Pancreas (tissue), 10 donors: Measurements from ENCODE around the gene GPR183. TPM values are rescaled to one million over a fixed set of nuclear protein-coding genes. Genes with fewer than 3 reads are reported as not detected.

ENCODE experiments used
- ATAC-seq, 4 donors: fragments of 200-7000 bp; cut with Tn5 transposase; one replicate each; pipeline versions ENCODE4 v1.8.0 to v1.9.1; 2020; ENCODE audit warnings: mild to moderate bottlenecking in 4 of 4, moderate library complexity in 4 of 4
- DNase-seq, 6 donors: peaks; one replicate each; pipeline ENCODE4 v3.0.0-alpha.2; 2020
- FAIRE-seq: peaks from 2 replicates; lab custom pipeline; 2012; peaks lifted over from hg19 to GRCh38; lab: Jason Lieb, UNC
- H3K27ac ChIP-seq, 4 donors: fragments of 200-600 bp; sonication (generic); 1 replicate in 3 of 4; 2 replicates in 1 of 4; pipeline versions ENCODE4 v1.5.0 to v1.8.0; 2020
- H3K27me3 ChIP-seq, 4 donors: fragments of 200-600 bp; one replicate each; pipeline ENCODE4 v1.8.0; 2021
- H3K36me3 ChIP-seq, 3 donors: fragments of 200-600 bp; sonication (generic) in 1 of 3; one replicate each; pipeline versions ENCODE4 v1.5.0 to v1.8.0; 2020 to 2021
- H3K4me1 ChIP-seq, 3 donors: fragments of 200-600 bp; one replicate each; pipeline ENCODE4 v1.8.0; 2021
- H3K4me3 ChIP-seq, 4 donors: fragments of 200-600 bp; sonication (generic) in 2 of 4; one replicate each; pipeline versions ENCODE4 v1.5.0 to v1.8.0; 2020 to 2021
- H3K9me3 ChIP-seq, 4 donors: fragments of 200-600 bp; one replicate each; pipeline ENCODE4 v1.8.0; 2021
- WGBS, 2 donors: extraction: QIAGEN DNeasy Blood & Tissue Kit; methylation state at CpG; one replicate each; pipeline ENCODE4 v1.1.7; 2013; 5-methylcytosine and 5-hydroxymethylcytosine counted together
- intact Hi-C, 3 donors: fragments of 100-400 bp; cut with DNase I; formaldehyde crosslinking; loops; one replicate each; pipeline versions ENCODE4 v1.11.1 to v1.14.2; 2022
- polyA plus RNA-seq, 2 donors: library from polyadenylated mRNA; stranded (reverse); fragments of 200-250 nt; gene quantifications; one replicate each; pipeline ENCODE4 v1.2.3, GENCODE V29; 2013
- total RNA-seq, 6 donors: library from RNA; stranded (reverse); fragmentation: NEBNext Ultra II Directional in 4 of 6; extraction: Animal tissue kit (Norgen Biotek cat#: 25700) in 4 of 6; gene quantifications; one replicate each; pipeline versions ENCODE4 v1.2.1 to v1.2.4, GENCODE V29; 2021 to 2023
- TF ChIP-seq, protein P1 (sequence below), 4 donors: fragments of 200-600 bp; sonication (generic) in 3 of 4; IDR thresholded peaks; one replicate each; pipeline versions ENCODE4 v1.5.0 to v1.8.0; 2021; ENCODE audit warnings: antibody characterized with exemption in 4 of 4
- donor health status: healthy with polysubstance abuse.
- donor health status: DM: no; HTN: no; CAD: no; lungs with moderate emphysema.
- donor health status: DM: no; HTN: no; CAD: no.
- donor health status: control.
- donor health status: control.
- donor health status: Bipolar disorder and iron deficiency.
- donor health status: DM: yes; HTN: yes; CAD: no.
- donor health status: DM: no; HTN: no; CAD: no.
- donor health status: DM: no; HTN: no; CAD: no.
- donor health status: DM: yes; HTN: yes; CAD: no.

GPR183 gene
- total and polyA plus RNA-seq, 8 donors, result 0.23 to 3.5 (median 0.97) TPM

DNA sequence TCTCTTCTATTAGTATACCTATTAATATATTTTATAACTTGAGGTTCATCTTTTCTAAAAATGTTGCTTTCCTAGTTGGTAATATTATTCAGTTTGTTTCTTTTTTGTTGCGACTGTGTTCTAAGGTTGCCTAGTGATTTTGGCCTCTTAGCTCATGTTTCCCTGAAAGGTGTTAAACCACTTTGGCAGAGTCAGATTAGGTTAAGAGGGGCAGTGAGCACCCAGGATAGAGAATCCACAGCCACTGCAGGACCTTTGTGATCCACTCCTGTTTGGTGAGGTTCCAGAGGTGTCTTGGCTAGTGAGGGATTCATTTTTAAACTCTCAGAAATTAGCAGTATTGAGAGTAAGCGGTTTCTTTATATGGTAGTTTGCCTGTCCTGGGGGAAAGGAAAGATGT, 34.1 kb downstream of the GPR183 start:
- Histone ChIP-seq H3K27me3 (no peaks in the 10 kb centered on the region), H3K9me3 (no peaks in the 10 kb centered on the region), H3K27ac (no peak overlapping the region), H3K4me1 (no peaks in the 10 kb centered on the region), H3K36me3 (no peaks in the 10 kb centered on the region), H3K4me3 (no peak overlapping the region)
- intact Hi-C loops, result no loop called here
- TF ChIP-seq, protein P1, sequence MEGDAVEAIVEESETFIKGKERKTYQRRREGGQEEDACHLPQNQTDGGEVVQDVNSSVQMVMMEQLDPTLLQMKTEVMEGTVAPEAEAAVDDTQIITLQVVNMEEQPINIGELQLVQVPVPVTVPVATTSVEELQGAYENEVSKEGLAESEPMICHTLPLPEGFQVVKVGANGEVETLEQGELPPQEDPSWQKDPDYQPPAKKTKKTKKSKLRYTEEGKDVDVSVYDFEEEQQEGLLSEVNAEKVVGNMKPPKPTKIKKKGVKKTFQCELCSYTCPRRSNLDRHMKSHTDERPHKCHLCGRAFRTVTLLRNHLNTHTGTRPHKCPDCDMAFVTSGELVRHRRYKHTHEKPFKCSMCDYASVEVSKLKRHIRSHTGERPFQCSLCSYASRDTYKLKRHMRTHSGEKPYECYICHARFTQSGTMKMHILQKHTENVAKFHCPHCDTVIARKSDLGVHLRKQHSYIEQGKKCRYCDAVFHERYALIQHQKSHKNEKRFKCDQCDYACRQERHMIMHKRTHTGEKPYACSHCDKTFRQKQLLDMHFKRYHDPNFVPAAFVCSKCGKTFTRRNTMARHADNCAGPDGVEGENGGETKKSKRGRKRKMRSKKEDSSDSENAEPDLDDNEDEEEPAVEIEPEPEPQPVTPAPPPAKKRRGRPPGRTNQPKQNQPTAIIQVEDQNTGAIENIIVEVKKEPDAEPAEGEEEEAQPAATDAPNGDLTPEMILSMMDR (IDR thresholded peaks at IDR 0.05), result no peak
- DNase-seq, result no peak
- ATAC-seq, result no peak
- FAIRE-seq, result no peak
- 95 to 96% methylated on average over 2 of the region's 2 CpGs for WGBS, 2 donors

DNA sequence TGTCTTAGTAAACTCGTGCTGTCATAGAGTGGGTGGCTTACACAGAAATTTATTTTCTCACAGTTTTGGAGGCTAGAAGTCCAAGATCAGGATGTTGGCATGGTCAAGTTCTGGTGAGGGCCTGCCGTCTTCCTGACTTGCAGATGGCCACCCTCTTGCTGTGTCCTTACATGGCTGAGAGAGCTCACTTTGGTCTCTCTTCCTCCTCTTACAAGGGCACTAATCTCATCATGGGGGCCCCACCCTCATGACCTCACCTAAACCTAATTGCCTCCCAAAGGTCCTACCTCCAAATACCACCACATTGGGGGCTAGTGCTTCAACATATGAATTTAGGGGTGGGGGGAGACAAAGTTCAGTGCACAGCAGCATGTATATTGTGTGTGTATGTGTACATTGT, 34.7 kb downstream of the GPR183 start:
- WGBS, 2 donors, result 97 to 99% methylated on average over 2 of the region's 2 CpGs
- intact Hi-C loops, result no loop called here
- no peaks in the 10 kb centered on the region for H3K4me1 ChIP-seq
- no peaks in the 10 kb centered on the region for H3K9me3 ChIP-seq
- no peak for ATAC-seq
- no peaks in the 10 kb centered on the region for H3K36me3 ChIP-seq
- no peak overlapping the region for H3K4me3 ChIP-seq
- no peak overlapping the region for H3K27ac ChIP-seq
- TF ChIP-seq, protein P1 (IDR thresholded peaks at IDR 0.05), result no peak
- H3K27me3 ChIP-seq, result no peaks in the 10 kb centered on the region
- no peak for FAIRE-seq
- no peak for DNase-seq

DNA sequence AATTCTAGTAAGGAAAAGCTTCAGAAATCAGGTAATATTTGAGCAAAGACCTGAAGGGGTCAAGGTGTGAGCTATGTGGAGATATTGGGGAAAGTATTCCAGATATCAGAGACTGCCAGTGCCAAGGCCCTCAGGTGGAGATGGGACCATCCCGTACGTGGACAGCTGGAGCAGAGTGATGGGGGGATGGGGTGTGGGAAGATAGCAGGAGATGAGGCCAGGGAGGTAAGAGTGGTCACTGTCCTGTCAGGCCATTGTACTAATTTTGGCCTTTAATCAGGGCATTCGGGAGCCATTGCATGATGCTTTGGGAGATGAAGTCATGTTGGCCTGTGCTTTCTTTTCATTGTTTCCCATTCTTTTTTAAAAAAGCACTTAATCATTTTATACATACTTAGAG, 36.0 kb downstream of the GPR183 start:
- FAIRE-seq (no peak), ATAC-seq (no peak), DNase-seq (no peak)
- Histone ChIP-seq H3K9me3 (no peaks in the 10 kb centered on the region), H3K27me3 (no peaks in the 10 kb centered on the region), H3K36me3 (no peaks in the 10 kb centered on the region), H3K4me3 (no peak overlapping the region), H3K4me1 (no peaks in the 10 kb centered on the region), H3K27ac (no peak overlapping the region)
- WGBS, 2 donors, result 80 to 92% methylated on average over 3 of the region's 3 CpGs
- TF ChIP-seq, protein P1 (IDR thresholded peaks at IDR 0.05), result no peak
- intact Hi-C loops, result no loop called here

DNA sequence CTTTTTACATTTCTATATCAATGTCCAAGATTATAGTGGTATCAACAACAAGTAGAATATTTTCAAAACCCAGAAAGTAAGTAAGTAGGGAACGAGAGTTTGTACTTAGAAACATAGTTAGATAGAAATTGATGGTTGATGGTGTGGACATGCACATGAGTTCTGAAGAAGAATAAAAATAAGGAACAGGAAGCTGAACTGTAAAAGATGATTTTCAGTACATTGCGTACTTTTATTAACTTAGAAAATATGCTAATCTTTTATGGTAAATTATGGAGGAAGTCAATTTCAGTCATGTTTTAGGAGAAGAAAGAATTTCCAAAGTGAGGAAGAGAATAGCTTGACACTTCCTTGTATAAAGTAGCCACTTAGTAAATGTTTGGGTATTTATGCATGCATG, 36.7 kb downstream of the GPR183 start:
- DNase-seq (no peak), FAIRE-seq (no peak), ATAC-seq (peak in 1 of 4 donors; percentile 12)
- 84 to 89% methylated on average over 2 of the region's 2 CpGs for WGBS, 2 donors
- intact Hi-C loops, result no loop called here
- Histone ChIP-seq H3K9me3 (no peaks in the 10 kb centered on the region), H3K4me1 (no peaks in the 10 kb centered on the region), H3K36me3 (no peaks in the 10 kb centered on the region), H3K4me3 (no peak overlapping the region), H3K27ac (no peak overlapping the region), H3K27me3 (no peaks in the 10 kb centered on the region)
- TF ChIP-seq, protein P1 (IDR thresholded peaks at IDR 0.05), result no peak

DNA sequence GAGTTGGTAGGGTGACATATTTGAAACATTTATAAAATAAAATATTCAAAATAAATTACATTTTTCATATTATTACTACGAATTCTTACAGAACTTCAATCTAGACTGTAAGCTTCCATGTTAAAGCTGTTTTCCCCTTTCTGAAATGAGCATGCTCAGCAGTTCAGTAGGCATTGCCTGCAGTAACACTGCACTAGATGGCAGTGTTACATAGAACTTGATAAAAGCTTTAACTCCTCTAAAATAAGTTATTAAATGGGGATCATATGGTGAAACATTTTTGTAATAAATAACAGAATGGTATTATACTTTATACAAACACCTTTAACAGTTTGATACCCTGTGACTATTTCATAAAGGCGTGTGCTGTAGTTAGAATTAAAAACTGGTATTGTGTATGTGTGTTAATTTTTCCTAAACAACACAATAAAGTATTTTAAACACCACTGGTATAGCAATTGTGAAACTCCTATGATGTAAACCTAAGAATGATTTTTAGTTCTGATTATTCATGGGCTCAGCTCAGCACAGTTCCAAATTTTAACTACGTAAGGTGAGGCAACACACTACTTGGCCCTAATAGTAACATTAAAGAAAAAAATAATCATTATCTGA, 37.5 kb downstream of the GPR183 start:
- no peaks in the 10 kb centered on the region for H3K36me3 ChIP-seq
- H3K4me1 ChIP-seq, result no peaks in the 10 kb centered on the region
- no peak overlapping the region for H3K27ac ChIP-seq
- no peak for DNase-seq
- H3K27me3 ChIP-seq, result no peaks in the 10 kb centered on the region
- WGBS, 2 donors, result 73 to 78% methylated on average over 3 of the region's 3 CpGs
- no peak overlapping the region for H3K4me3 ChIP-seq
- peak in 3 of 4 donors; percentile 79 to 87 (median 84) for ATAC-seq
- FAIRE-seq, result peak; percentile 90
- TF ChIP-seq, protein P1 (IDR thresholded peaks at IDR 0.05), result peak in 3 of 4 donors; percentile 21 to 23 (median 22)
- no peaks in the 10 kb centered on the region for H3K9me3 ChIP-seq
- intact Hi-C loops, result loop anchor here in 2 of 3 donors (5.0 to 10.0 kb wide), 3 partner anchors 92 to 168 kb away; no protein-coding TSS in a partner anchor
